Smooth muscle cell (in vitro differentiated cells): ENCODE data around the gene SULT4A1. TPM values are rescaled to one million over a fixed set of nuclear protein-coding genes. Genes with fewer than 3 reads are reported as not detected.

ENCODE experiments used
- DNase-seq: peaks from one replicate; lab custom pipeline; 2025; ENCODE audit not compliant: unreplicated experiment; lab: John Stamatoyannopoulos, UW
- H2AFZ ChIP-seq: fragments of 200-600 bp; sonication (generic); 2 replicates; pipeline ENCODE4 v1.6.0; 2016; ENCODE audit warnings: antibody characterized with exemption, low read depth, mild to moderate bottlenecking
- H3F3A ChIP-seq: fragments of 200-600 bp; sonication (generic); 2 replicates; pipeline ENCODE4 v1.6.0; 2017; ENCODE audit warnings: antibody characterized with exemption, low read depth
- H3K27ac ChIP-seq: fragments of 200-600 bp; sonication (generic); 2 replicates; pipeline ENCODE4 v1.5.1; 2016; ENCODE audit warnings: low read depth, mild to moderate bottlenecking
- H3K27me3 ChIP-seq: fragments of 200-600 bp; sonication (generic); 2 replicates; pipeline ENCODE4 v1.6.1; 2016; ENCODE audit warnings: low read depth, mild to moderate bottlenecking
- H3K36me3 ChIP-seq: fragments of 200-600 bp; sonication (generic); 2 replicates; pipeline ENCODE4 v1.5.1; 2016; ENCODE audit warnings: low read depth
- H3K4me1 ChIP-seq: fragments of 200-600 bp; sonication (generic); 2 replicates; pipeline ENCODE4 v1.5.1; 2016; ENCODE audit warnings: low read depth
- H3K4me2 ChIP-seq: fragments of 200-600 bp; sonication (generic); 2 replicates; pipeline ENCODE4 v1.6.0; 2016; ENCODE audit warnings: mild to moderate bottlenecking
- H3K4me3 ChIP-seq: fragments of 200-600 bp; sonication (generic); 2 replicates; pipeline ENCODE4 v1.5.1; 2016; ENCODE audit warnings: mild to moderate bottlenecking
- H3K79me2 ChIP-seq: fragments of 200-600 bp; sonication (generic); 2 replicates; pipeline ENCODE4 v1.6.0; 2016; ENCODE audit warnings: low read depth, mild to moderate bottlenecking
- H3K9ac ChIP-seq: fragments of 200-600 bp; sonication (generic); 2 replicates; pipeline ENCODE4 v1.6.0; 2016; ENCODE audit warnings: low read depth
- H3K9me3 ChIP-seq: fragments of 200-600 bp; sonication (generic); replicated peaks from 2 replicates; pipeline ENCODE4 v1.5.1; 2016; ENCODE audit warnings: low read depth
- H4K20me1 ChIP-seq: fragments of 200-600 bp; sonication (generic); 2 replicates; pipeline ENCODE4 v1.6.0; 2016; ENCODE audit warnings: low read depth
- WGBS: methylation state at CpG from one replicate; pipeline ENCODE4 v1.1.7; 2016; ENCODE audit warnings: low lambda C conversion rate; 5-methylcytosine and 5-hydroxymethylcytosine counted together
- polyA plus RNA-seq: library from polyadenylated mRNA; unstranded; fragments of >200 nt; fragmentation: Nextera tagmentation; extraction: Ambion mirVana; gene quantifications from 2 replicates; pipeline ENCODE4 v1.2.1, GENCODE V29; 2016
- total RNA-seq: library from RNA; depleted of rRNA; stranded (reverse); fragments of >200 nt; gene quantifications from 2 replicates; pipeline ENCODE4 v1.2.3, GENCODE V29; 2014
- TF ChIP-seq, protein P1 (sequence below): fragments of 200-600 bp; sonication (generic); IDR thresholded peaks from 2 replicates; pipeline ENCODE4 v1.5.1; 2017; ENCODE audit warnings: borderline replicate concordance, mild to moderate bottlenecking, antibody characterized with exemption; ENCODE audit not compliant: insufficient read depth, poor library complexity, severe bottlenecking

SULT4A1 gene
- total and polyA plus RNA-seq, 2 experiments from 2014 or later = 2.7 to 4.9 TPM

GRCh38 chr22:43802897-43803495 lies 59.3 kb downstream of the SULT4A1 start:
- WGBS = 80% methylated on average over 5 of the region's 5 CpGs
- Histone ChIP-seq H4K20me1 (no peaks in the 10 kb centered on the region), H3K9ac (no peak overlapping the region), H3K27ac (no peak overlapping the region), H3K27me3 (peaks cover 12% of the 10 kb centered on the region), H3K4me2 (no peak overlapping the region), H3K4me3 (no peak overlapping the region), H3K9me3 (peaks cover 3% of the 10 kb centered on the region), H3F3A (no peaks in the 10 kb centered on the region), H3K4me1 (no peaks in the 10 kb centered on the region), H3K36me3 (no peaks in the 10 kb centered on the region), H2AFZ (no peak overlapping the region), H3K79me2 (no peaks in the 10 kb centered on the region)
- TF ChIP-seq, protein P1, sequence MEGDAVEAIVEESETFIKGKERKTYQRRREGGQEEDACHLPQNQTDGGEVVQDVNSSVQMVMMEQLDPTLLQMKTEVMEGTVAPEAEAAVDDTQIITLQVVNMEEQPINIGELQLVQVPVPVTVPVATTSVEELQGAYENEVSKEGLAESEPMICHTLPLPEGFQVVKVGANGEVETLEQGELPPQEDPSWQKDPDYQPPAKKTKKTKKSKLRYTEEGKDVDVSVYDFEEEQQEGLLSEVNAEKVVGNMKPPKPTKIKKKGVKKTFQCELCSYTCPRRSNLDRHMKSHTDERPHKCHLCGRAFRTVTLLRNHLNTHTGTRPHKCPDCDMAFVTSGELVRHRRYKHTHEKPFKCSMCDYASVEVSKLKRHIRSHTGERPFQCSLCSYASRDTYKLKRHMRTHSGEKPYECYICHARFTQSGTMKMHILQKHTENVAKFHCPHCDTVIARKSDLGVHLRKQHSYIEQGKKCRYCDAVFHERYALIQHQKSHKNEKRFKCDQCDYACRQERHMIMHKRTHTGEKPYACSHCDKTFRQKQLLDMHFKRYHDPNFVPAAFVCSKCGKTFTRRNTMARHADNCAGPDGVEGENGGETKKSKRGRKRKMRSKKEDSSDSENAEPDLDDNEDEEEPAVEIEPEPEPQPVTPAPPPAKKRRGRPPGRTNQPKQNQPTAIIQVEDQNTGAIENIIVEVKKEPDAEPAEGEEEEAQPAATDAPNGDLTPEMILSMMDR = no peak
- DNase-seq = no peak

GRCh38 chr22:43800970-43801369 lies 61.3 kb downstream of the SULT4A1 start:
- Histone ChIP-seq H3K27me3 (peaks cover 12% of the 10 kb centered on the region), H3K4me1 (no peaks in the 10 kb centered on the region), H3K4me2 (no peak overlapping the region), H3K79me2 (no peaks in the 10 kb centered on the region), H3K4me3 (no peak overlapping the region), H3K27ac (no peak overlapping the region), H3K9me3 (peaks cover 3% of the 10 kb centered on the region), H4K20me1 (no peaks in the 10 kb centered on the region), H3K36me3 (no peaks in the 10 kb centered on the region), H3F3A (no peaks in the 10 kb centered on the region), H2AFZ (no peak overlapping the region), H3K9ac (no peak overlapping the region)
- TF ChIP-seq, protein P1 = no peak
- no peak for DNase-seq
- 95% methylated on average over 1 of the region's 1 CpG for WGBS

DNA sequence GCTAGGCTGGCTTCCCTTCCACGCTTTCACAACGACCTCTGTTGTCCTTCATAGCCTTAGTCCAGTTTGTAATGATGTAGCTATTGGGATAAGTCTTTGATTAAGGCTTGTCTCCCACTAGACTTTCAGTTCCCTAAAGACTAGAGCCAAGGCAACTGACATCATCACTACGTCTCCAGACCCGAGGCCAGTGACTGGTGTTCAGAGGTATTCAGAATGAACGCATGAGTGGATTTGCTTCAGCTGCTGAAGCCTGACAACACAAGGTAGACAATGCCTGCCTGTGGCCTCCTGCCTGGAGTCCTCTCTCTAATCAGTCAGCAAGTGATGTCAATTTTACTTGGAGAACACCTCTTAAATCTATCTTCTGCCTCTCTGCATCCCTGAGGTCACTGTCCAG lies 63.8 kb downstream of the SULT4A1 start:
- no peak for DNase-seq
- no peaks in the 10 kb centered on the region for H4K20me1 ChIP-seq
- no peaks in the 10 kb centered on the region for H3F3A ChIP-seq
- no peak overlapping the region for H3K27ac ChIP-seq
- H3K4me1 ChIP-seq = no peaks in the 10 kb centered on the region
- H3K36me3 ChIP-seq = no peaks in the 10 kb centered on the region
- no peak overlapping the region for H3K4me2 ChIP-seq
- no peaks in the 10 kb centered on the region for H3K27me3 ChIP-seq
- peaks cover 3% of the 10 kb centered on the region for H3K9me3 ChIP-seq
- TF ChIP-seq, protein P1 = no peak
- H3K9ac ChIP-seq = no peak overlapping the region
- no peak overlapping the region for H2AFZ ChIP-seq
- WGBS = 77% methylated on average over 5 of the region's 5 CpGs
- H3K4me3 ChIP-seq = no peak overlapping the region
- H3K79me2 ChIP-seq = no peaks in the 10 kb centered on the region

DNA sequence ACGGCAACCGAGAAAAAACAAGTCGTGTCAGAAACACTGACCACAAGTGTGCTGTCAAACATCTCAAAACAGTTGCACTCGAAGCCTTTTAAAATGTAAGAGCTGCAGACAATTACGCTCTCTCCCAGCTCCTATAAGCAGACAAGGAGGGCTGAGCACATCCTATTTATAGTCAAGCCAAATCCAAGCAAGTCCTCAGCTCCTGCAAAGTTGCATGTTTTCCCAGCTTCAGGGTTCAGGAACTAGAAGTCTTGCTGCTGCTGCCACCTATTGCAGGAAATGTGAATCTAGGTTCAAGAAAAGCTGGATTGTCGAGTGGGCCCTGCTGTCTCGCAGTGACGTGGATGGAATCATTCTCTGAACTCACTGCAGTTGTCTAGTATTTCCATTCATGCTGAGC lies 65.7 kb downstream of the SULT4A1 start:
- no peaks in the 10 kb centered on the region for H3F3A ChIP-seq
- H3K4me3 ChIP-seq = no peak overlapping the region
- H3K4me2 ChIP-seq = no peak overlapping the region
- DNase-seq = no peak
- no peak overlapping the region for H3K27ac ChIP-seq
- H4K20me1 ChIP-seq = no peaks in the 10 kb centered on the region
- WGBS = 51% methylated on average over 8 of the region's 8 CpGs
- TF ChIP-seq, protein P1 = peak; percentile 30
- no peak overlapping the region for H2AFZ ChIP-seq
- H3K36me3 ChIP-seq = no peaks in the 10 kb centered on the region
- no peaks in the 10 kb centered on the region for H3K4me1 ChIP-seq
- no peaks in the 10 kb centered on the region for H3K79me2 ChIP-seq
- H3K9me3 ChIP-seq = no peaks in the 10 kb centered on the region
- no peaks in the 10 kb centered on the region for H3K27me3 ChIP-seq
- H3K9ac ChIP-seq = no peak overlapping the region
